H9 (cell line): ENCODE data around the gene GBP5. TPM values are rescaled to one million over a fixed set of nuclear protein-coding genes. Genes with fewer than 3 reads are reported as not detected.

ENCODE experiments used
- DNase-seq: peaks from one replicate; pipeline ENCODE4 v3.0.0-alpha.2; 2017
- H2AFZ ChIP-seq: one replicate; pipeline ENCODE4 v1.6.1; 2013; ENCODE audit warnings: mild to moderate bottlenecking, low read length, control low read depth, moderate library complexity
- H2AK5ac ChIP-seq: 2 replicates; pipeline ENCODE4 v1.6.1; 2013; ENCODE audit warnings: low read length, control low read depth, mixed read lengths; ENCODE audit not compliant: insufficient read length
- H2BK120ac ChIP-seq: one replicate; pipeline ENCODE4 v1.6.1; 2013; ENCODE audit warnings: low read depth, mild to moderate bottlenecking, low read length, control low read depth, inconsistent platforms; ENCODE audit not compliant: poor library complexity, severe bottlenecking
- H2BK12ac ChIP-seq: 2 replicates; pipeline ENCODE4 v1.6.1; 2013; ENCODE audit warnings: low read length, control low read depth, mixed read lengths, low read depth; ENCODE audit not compliant: insufficient read length
- H2BK15ac ChIP-seq: 2 replicates; pipeline ENCODE4 v1.6.1; 2013; ENCODE audit warnings: low read depth, low read length, control low read depth
- H2BK20ac ChIP-seq: one replicate; pipeline ENCODE4 v1.6.1; 2013; ENCODE audit warnings: low read depth, mild to moderate bottlenecking, low read length, control low read depth, inconsistent platforms; ENCODE audit not compliant: poor library complexity, severe bottlenecking
- H2BK5ac ChIP-seq: 2 replicates; pipeline ENCODE4 v1.6.1; 2013; ENCODE audit warnings: low read length, control low read depth, mixed read lengths; ENCODE audit not compliant: insufficient read length
- H3K14ac ChIP-seq: 2 replicates; pipeline ENCODE4 v1.6.1; 2013; ENCODE audit warnings: low read length, control low read depth; ENCODE audit not compliant: insufficient read depth
- H3K18ac ChIP-seq: 2 replicates; pipeline ENCODE4 v1.6.1; 2013; ENCODE audit warnings: low read depth, mild to moderate bottlenecking, mixed read lengths, low read length, control low read depth; ENCODE audit not compliant: insufficient read length
- H3K23ac ChIP-seq: 2 replicates; pipeline ENCODE4 v1.6.1; 2013; ENCODE audit warnings: low read length, control low read depth, mixed read lengths, low read depth; ENCODE audit not compliant: insufficient read length
- H3K23me2 ChIP-seq: 2 replicates; pipeline ENCODE4 v1.6.1; 2013; ENCODE audit warnings: low read depth, mild to moderate bottlenecking, mixed read lengths, low read length, control low read depth; ENCODE audit not compliant: insufficient read length, poor library complexity, severe bottlenecking
- H3K27ac ChIP-seq: 2 replicates; pipeline ENCODE4 v1.5.1; 2013; ENCODE audit warnings: low read length, control low read depth, mixed read lengths, low read depth; ENCODE audit not compliant: insufficient read length
- H3K27me3 ChIP-seq: 2 replicates; pipeline ENCODE4 v1.6.1; 2013; ENCODE audit warnings: low read length, control low read depth, inconsistent platforms; ENCODE audit not compliant: insufficient read depth
- H3K4ac ChIP-seq: 2 replicates; pipeline ENCODE4 v1.6.1; 2013; ENCODE audit warnings: low read depth, mild to moderate bottlenecking, control low read depth, inconsistent platforms, low read length, moderate library complexity
- H3K4me1 ChIP-seq: 2 replicates; pipeline ENCODE4 v1.6.1; 2013; ENCODE audit warnings: low read length, control low read depth, inconsistent platforms; ENCODE audit not compliant: insufficient read depth
- H3K4me2 ChIP-seq: 2 replicates; pipeline ENCODE4 v1.6.1; 2013; ENCODE audit warnings: low read length, control low read depth, mixed read lengths; ENCODE audit not compliant: insufficient read length, insufficient read depth
- H3K56ac ChIP-seq: 2 replicates; pipeline ENCODE4 v1.6.1; 2013; ENCODE audit warnings: low read depth, mild to moderate bottlenecking, mixed read lengths, low read length, control low read depth; ENCODE audit not compliant: insufficient read length
- H3K79me1 ChIP-seq: 2 replicates; pipeline ENCODE4 v1.6.1; 2013; ENCODE audit warnings: low read depth, mild to moderate bottlenecking, moderate library complexity, low read length, control low read depth, inconsistent platforms; ENCODE audit not compliant: insufficient read depth, poor library complexity, severe bottlenecking
- H3K79me2 ChIP-seq: 2 replicates; pipeline ENCODE4 v1.6.1; 2013; ENCODE audit warnings: low read length, control low read depth, inconsistent platforms; ENCODE audit not compliant: insufficient read depth
- H3K9ac ChIP-seq: 2 replicates; pipeline ENCODE4 v1.6.1; 2013; ENCODE audit warnings: low read length, control low read depth, mixed read lengths; ENCODE audit not compliant: insufficient read length; ENCODE audit errors: extremely low read depth
- H3K9me3 ChIP-seq: one replicate; pipeline ENCODE4 v1.6.1; 2013; ENCODE audit warnings: low read depth, low read length, inconsistent platforms; ENCODE audit not compliant: control insufficient read depth
- H3T11ph ChIP-seq: one replicate; pipeline ENCODE4 v1.6.1; 2013; ENCODE audit warnings: mild to moderate bottlenecking, low read length, control low read depth, inconsistent platforms
- H4K20me1 ChIP-seq: one replicate; pipeline ENCODE4 v1.6.1; 2013; ENCODE audit not compliant: control insufficient read depth, insufficient read length, insufficient read depth
- H4K5ac ChIP-seq: 2 replicates; pipeline ENCODE4 v1.6.1; 2013; ENCODE audit warnings: low read depth, mild to moderate bottlenecking, mixed read lengths, low read length, control low read depth; ENCODE audit not compliant: insufficient read length
- H4K8ac ChIP-seq: replicated peaks from 2 replicates; pipeline ENCODE4 v1.6.1; 2013; ENCODE audit warnings: low read length, control low read depth, mixed read lengths, low read depth; ENCODE audit not compliant: insufficient read length
- H4K91ac ChIP-seq: 2 replicates; pipeline ENCODE4 v1.6.1; 2013; ENCODE audit warnings: low read depth, mild to moderate bottlenecking, moderate library complexity, mixed read lengths, low read length, control low read depth; ENCODE audit not compliant: insufficient read length
- H3K27ac Mint-ChIP-seq, 3 experiments: 2 replicates in 2 of 3; 3 replicates in 1 of 3; pipeline ENCODE4 v1.8.0; 2020 to 2021; ENCODE audit warnings: mixed read lengths in 3 of 3, mild to moderate bottlenecking in 1 of 3, moderate library complexity in 1 of 3
- H3K27me3 Mint-ChIP-seq: 2 replicates; pipeline ENCODE4 v1.8.0; 2021; ENCODE audit warnings: low read depth, mild to moderate bottlenecking, moderate library complexity, mixed read lengths
- H3K36me3 Mint-ChIP-seq, 3 experiments: 2 replicates in 2 of 3; 3 replicates in 1 of 3; pipeline ENCODE4 v1.8.0; 2020 to 2021; ENCODE audit warnings: low read depth in 3 of 3, mixed read lengths in 3 of 3; ENCODE audit not compliant: insufficient read depth in 1 of 3
- H3K4me1 Mint-ChIP-seq, 2 experiments: 2 replicates each; pipeline ENCODE4 v1.8.0; 2020; ENCODE audit warnings: mixed read lengths in 2 of 2
- H3K4me3 Mint-ChIP-seq, 2 experiments: 2 replicates in 1 of 2; 3 replicates in 1 of 2; pipeline ENCODE4 v1.8.0; 2020 to 2021; ENCODE audit warnings: mild to moderate bottlenecking in 2 of 2, mixed read lengths in 2 of 2, moderate library complexity in 1 of 2
- H3K9me3 Mint-ChIP-seq, 2 experiments: 2 replicates in 1 of 2; 3 replicates in 1 of 2; pipeline ENCODE4 v1.8.0; 2020; ENCODE audit warnings: mild to moderate bottlenecking in 2 of 2, mixed read lengths in 2 of 2, moderate library complexity in 1 of 2
- CTCF ChIP-seq: fragments of 200-600 bp; sonication (generic); conservative IDR thresholded peaks from 3 replicates; pipeline ENCODE4 v1.8.0; 2021; ENCODE audit warnings: antibody characterized with exemption, mild to moderate bottlenecking
- WGBS: extraction: QIAGEN DNeasy Blood & Tissue Kit; methylation state at CpG from one replicate; pipeline ENCODE4 v1.1.7; 2013; ENCODE audit warnings: missing lambda C conversion rate, low lambda C conversion rate, mixed read lengths; ENCODE audit not compliant: insufficient read length; ENCODE audit errors: extremely low coverage; 5-methylcytosine and 5-hydroxymethylcytosine counted together
- total RNA-seq: library from RNA; stranded (reverse); gene quantifications from 2 replicates; pipeline ENCODE4 v1.2.1, GENCODE V29; 2021

Gene GBP5
- total RNA-seq, 1 experiment from 2014 or later = not detected

GRCh38 chr1:89305493-89305892 is 32.8 kb upstream of the GBP5 start:
- no peak overlapping the region for H3T11ph ChIP-seq
- no peaks in the 10 kb centered on the region for H3K4me1 Mint-ChIP-seq
- no peak overlapping the region for H3K14ac ChIP-seq
- no peak overlapping the region for H2BK5ac ChIP-seq
- no peaks in the 10 kb centered on the region for H3K4me1 ChIP-seq
- no peak overlapping the region for H4K91ac ChIP-seq
- H2BK12ac ChIP-seq = no peak overlapping the region
- H3K27ac ChIP-seq = no peak overlapping the region
- no peak overlapping the region for H2BK20ac ChIP-seq
- H4K5ac ChIP-seq = no peak overlapping the region
- H3K4ac ChIP-seq = no peak overlapping the region
- H3K4me3 Mint-ChIP-seq = no peak overlapping the region
- H3K36me3 Mint-ChIP-seq = peaks cover 6 to 12% (median 10%) of the 10 kb centered on the region in 3 experiments; a peak in 6 of 7 replicates
- H2AK5ac ChIP-seq = no peak overlapping the region
- no peak overlapping the region for H2BK15ac ChIP-seq
- H3K9me3 Mint-ChIP-seq = peaks cover 12 to 13% of the 10 kb centered on the region in 2 experiments
- H3K18ac ChIP-seq = no peak overlapping the region
- DNase-seq = no peak
- no peaks in the 10 kb centered on the region for H3K27me3 ChIP-seq
- no peaks in the 10 kb centered on the region for H3K23me2 ChIP-seq
- H4K20me1 ChIP-seq = no peaks in the 10 kb centered on the region
- H4K8ac ChIP-seq = no peak overlapping the region
- no peaks in the 10 kb centered on the region for H3K79me2 ChIP-seq
- no peak for TF ChIP-seq CTCF
- no peak overlapping the region for H2BK120ac ChIP-seq
- H3K23ac ChIP-seq = no peak overlapping the region
- H3K4me2 ChIP-seq = no peak overlapping the region
- H3K27ac Mint-ChIP-seq = no peak overlapping the region
- no peaks in the 10 kb centered on the region for H3K27me3 Mint-ChIP-seq
- H3K56ac ChIP-seq = no peak overlapping the region
- H3K9ac ChIP-seq = no peak overlapping the region
- H3K9me3 ChIP-seq = no peaks in the 10 kb centered on the region
- no peaks in the 10 kb centered on the region for H3K79me1 ChIP-seq
- no CpG with 5 or more reads among the region's 2 CpGs for WGBS
- no peak overlapping the region for H2AFZ ChIP-seq
